HL-60 (cell line): ENCODE measurements around the gene FHIT.
A peak's percentile ranks its signal among the peaks of the same experiment; 100 is the strongest.

ENCODE experiments used
- GABPA ChIP-seq: IDR thresholded peaks from 2 replicates; pipeline ENCODE4 v1.6.1; 2012; ENCODE audit warnings: low read depth
- POLR2AphosphoS5 ChIP-seq: IDR thresholded peaks from 2 replicates; pipeline ENCODE4 v1.6.1; 2012; ENCODE audit warnings: low read depth
- SPI1 ChIP-seq: IDR thresholded peaks from 2 replicates; pipeline ENCODE4 v1.6.1; 2012; ENCODE audit warnings: low read depth, mild to moderate bottlenecking, borderline replicate concordance
- TF ChIP-seq, protein P1 (sequence below): IDR thresholded peaks from one replicate; pipeline ENCODE4 v1.5.1; 2011; ENCODE audit warnings: low read length, control low read depth, inconsistent platforms; ENCODE audit not compliant: insufficient read depth
- TF ChIP-seq, protein P2 (sequence below): IDR thresholded peaks from 2 replicates; pipeline ENCODE4 v1.6.1; 2012; ENCODE audit warnings: low read depth; ENCODE audit not compliant: insufficient replicate concordance

- TF ChIP-seq, protein P1, sequence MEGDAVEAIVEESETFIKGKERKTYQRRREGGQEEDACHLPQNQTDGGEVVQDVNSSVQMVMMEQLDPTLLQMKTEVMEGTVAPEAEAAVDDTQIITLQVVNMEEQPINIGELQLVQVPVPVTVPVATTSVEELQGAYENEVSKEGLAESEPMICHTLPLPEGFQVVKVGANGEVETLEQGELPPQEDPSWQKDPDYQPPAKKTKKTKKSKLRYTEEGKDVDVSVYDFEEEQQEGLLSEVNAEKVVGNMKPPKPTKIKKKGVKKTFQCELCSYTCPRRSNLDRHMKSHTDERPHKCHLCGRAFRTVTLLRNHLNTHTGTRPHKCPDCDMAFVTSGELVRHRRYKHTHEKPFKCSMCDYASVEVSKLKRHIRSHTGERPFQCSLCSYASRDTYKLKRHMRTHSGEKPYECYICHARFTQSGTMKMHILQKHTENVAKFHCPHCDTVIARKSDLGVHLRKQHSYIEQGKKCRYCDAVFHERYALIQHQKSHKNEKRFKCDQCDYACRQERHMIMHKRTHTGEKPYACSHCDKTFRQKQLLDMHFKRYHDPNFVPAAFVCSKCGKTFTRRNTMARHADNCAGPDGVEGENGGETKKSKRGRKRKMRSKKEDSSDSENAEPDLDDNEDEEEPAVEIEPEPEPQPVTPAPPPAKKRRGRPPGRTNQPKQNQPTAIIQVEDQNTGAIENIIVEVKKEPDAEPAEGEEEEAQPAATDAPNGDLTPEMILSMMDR = no peak
- TF ChIP-seq, protein P2, sequence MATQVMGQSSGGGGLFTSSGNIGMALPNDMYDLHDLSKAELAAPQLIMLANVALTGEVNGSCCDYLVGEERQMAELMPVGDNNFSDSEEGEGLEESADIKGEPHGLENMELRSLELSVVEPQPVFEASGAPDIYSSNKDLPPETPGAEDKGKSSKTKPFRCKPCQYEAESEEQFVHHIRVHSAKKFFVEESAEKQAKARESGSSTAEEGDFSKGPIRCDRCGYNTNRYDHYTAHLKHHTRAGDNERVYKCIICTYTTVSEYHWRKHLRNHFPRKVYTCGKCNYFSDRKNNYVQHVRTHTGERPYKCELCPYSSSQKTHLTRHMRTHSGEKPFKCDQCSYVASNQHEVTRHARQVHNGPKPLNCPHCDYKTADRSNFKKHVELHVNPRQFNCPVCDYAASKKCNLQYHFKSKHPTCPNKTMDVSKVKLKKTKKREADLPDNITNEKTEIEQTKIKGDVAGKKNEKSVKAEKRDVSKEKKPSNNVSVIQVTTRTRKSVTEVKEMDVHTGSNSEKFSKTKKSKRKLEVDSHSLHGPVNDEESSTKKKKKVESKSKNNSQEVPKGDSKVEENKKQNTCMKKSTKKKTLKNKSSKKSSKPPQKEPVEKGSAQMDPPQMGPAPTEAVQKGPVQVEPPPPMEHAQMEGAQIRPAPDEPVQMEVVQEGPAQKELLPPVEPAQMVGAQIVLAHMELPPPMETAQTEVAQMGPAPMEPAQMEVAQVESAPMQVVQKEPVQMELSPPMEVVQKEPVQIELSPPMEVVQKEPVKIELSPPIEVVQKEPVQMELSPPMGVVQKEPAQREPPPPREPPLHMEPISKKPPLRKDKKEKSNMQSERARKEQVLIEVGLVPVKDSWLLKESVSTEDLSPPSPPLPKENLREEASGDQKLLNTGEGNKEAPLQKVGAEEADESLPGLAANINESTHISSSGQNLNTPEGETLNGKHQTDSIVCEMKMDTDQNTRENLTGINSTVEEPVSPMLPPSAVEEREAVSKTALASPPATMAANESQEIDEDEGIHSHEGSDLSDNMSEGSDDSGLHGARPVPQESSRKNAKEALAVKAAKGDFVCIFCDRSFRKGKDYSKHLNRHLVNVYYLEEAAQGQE = no peak
- peak; percentile 81 for TF ChIP-seq SPI1
- TF ChIP-seq GABPA = no peak
- TF ChIP-seq POLR2AphosphoS5 = no peak
These were observed 116.7 kb downstream of the FHIT start for GRCh38 chr3:61134532-61134931.
